HFF-Myc (cell line): ENCODE results near the gene CDON.
"Not testable (repeated sequence)": the region's sequence is repeated elsewhere in the genome, so short reads cannot be mapped to it uniquely, and the experiment has no call there.

Experiments
- DNase-seq: peaks from one replicate; pipeline ENCODE4 v3.0.0-alpha.2; 2011; ENCODE audit warnings: low read depth; ENCODE audit errors: extremely low read depth
- H3K4me3 ChIP-seq: replicated peaks from 2 replicates; pipeline ENCODE4 v1.5.1; 2011; ENCODE audit warnings: low read depth, mild to moderate bottlenecking, control low read depth, low read length
- CTCF ChIP-seq: IDR thresholded peaks from 2 replicates; pipeline ENCODE4 v1.5.1; 2012; ENCODE audit warnings: mild to moderate bottlenecking, low read depth, low read length, control low read depth; ENCODE audit errors: missing control alignments

The CDON gene

GRCh38 chr11:126032375-126032774 is 30.3 kb downstream of the CDON start:
- no peak overlapping the region for H3K4me3 ChIP-seq
- DNase-seq = no peak
- no peak for TF ChIP-seq CTCF

DNA sequence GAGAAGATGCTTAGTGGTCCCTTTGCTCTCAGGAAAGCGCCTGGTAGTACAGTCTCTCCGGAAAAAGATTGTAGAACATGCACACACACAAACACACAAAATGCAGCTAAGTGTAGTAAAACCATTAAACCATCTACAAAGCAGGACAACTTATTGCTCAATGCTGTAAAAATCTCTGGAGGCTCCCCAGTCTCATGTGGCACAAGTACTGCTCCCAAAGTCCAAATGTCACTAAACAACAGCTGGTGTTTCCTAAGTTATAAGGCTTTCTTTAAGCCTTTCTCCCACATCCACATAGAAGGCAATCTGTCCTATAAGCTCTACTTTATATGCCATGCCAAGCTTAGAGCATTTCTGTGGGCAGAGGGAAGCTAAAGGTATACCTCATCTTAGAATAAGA is 32.9 kb downstream of the CDON start:
- no peak for DNase-seq
- no peak for TF ChIP-seq CTCF
- H3K4me3 ChIP-seq = no peak overlapping the region

DNA sequence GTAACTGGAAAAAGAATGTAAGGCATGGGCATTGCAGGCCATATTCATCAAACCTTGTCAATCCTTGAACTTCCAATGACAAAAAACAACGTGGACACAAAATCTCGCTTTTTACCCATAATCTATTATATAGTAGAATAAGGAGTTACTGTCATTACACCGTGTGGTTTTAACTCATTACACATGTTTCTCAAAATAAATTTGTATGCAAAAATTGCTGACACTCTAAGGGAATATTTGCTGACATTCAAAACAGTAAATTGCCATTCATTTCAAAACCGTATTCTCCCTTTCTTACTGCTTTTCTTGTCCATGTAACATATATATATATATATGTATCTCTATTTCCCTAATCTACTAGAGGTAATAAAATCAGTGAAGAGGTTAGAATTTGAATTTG is 33.4 kb downstream of the CDON start:
- H3K4me3 ChIP-seq = no peak overlapping the region
- TF ChIP-seq CTCF = no peak
- DNase-seq = no peak

DNA sequence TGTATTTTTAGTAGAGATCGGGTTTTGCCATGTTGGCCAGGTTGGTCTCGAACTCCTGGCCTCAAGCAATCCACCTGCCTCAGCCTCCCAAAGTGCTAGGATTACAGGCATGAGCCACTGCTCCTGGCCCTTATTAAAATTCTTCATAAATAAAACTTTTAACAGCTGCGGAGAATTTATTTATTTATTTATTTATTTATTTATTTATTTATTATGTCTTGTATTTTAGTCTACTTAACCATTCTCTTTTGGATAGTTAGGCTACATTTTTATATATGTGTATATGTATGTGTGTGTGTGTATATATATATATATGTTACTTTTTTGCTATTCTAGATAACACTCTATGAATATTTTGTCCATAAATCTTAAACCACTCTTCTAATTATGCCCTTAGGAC is 34.1 kb downstream of the CDON start:
- DNase-seq = not testable (repeated sequence)

GRCh38 chr11:126026579-126026978 is 36.1 kb downstream of the CDON start:
- no peak overlapping the region for H3K4me3 ChIP-seq
- TF ChIP-seq CTCF = no peak
- no peak for DNase-seq

More for the DNA sequence above, 34.1 kb downstream of the CDON start:
- H3K4me3 ChIP-seq = not testable (repeated sequence)

GRCh38 chr11:126025822-126026221 is 36.8 kb downstream of the CDON start:
- DNase-seq = no peak
- H3K4me3 ChIP-seq = no peak overlapping the region
- no peak for TF ChIP-seq CTCF

- no peak overlapping the region for H3K4me3 ChIP-seq
- DNase-seq = no peak
- TF ChIP-seq CTCF = no peak
Observed at GRCh38 chr11:126024123-126024522, 38.5 kb downstream of the CDON start.
